Stimulated activated CD8-positive, alpha-beta memory T cell treated with anti-CD3 and anti-CD28 coated beads, Interleukin-12 subunit alpha, Interleukin-12 subunit beta, amount 100 ng/mL, for 24 hours (primary cell): Measurements from ENCODE around the gene ZNF774.
"Not testable (repeated sequence)": the region's sequence is repeated elsewhere in the genome, so short reads cannot be mapped to it uniquely, and the experiment has no call there.

Experiments used
- DNase-seq: peaks from one replicate; pipeline ENCODE4 v3.0.0-alpha.2; 2020; ENCODE audit errors: extremely low read depth

Gene ZNF774

DNA sequence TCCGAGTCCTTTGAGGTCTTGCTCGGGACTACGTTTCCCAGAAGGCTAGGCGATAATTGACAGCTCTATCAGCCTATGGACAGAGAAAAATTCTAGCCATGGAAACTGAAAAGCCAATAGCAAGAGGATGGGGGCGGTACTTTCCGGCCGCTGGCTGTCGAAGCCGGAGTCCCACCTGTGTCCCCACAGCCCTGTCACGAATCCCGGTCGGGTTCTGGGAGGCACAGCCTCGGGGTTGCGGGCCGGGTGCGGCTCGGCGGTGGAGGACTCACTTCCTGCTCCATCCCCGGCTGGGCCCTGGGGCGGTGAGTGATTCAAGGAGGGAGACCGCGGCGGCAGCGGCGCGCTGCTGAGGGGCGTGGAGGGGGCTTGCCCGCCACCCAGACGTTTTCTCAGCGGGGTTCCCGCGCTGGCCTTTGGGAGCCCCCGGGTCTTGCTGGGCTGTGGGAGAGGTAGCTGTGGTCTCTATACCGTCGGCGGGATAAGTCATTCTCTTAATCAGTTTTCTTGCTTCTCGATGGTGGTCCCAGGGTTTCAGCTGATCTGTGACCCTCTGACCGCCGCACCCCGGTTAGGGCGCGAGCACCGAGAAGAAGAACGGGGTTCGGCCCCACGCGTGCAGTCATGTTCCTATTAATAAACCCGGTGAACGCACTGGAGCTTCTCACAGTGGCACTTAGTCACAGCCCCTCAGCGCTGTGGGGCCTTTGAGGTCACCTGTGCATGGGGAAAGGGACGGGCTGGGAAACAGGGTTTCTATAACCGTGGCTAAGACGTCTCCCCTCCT is at the start of gene ZNF774:
Gene ZNF774, plus strand, starts transcription at position 178 of the 787 bp plus-strand sequence. CDS start 2,377 bp downstream, outside the sequence.
- DNase-seq, result peak; percentile 75

DNA sequence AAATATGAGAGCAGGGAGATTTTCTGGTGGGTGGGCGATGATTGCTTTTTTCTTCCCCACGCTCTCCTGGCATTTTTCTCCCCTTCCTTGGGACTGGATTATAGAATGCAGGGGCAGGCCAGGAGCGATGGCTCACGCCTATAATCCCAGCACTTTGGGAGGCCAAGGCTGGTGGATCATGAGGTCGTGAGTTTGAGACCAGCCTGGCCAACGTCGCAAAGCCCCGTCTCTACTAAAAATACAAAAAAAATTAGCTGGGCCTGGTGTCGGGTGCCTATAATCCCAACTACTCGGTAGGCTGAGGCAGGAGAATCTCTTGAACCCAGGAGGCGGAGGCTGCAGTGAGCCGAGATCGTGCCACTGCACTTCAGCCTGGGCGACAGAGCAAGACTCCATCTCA is 46.7 kb upstream of the ZNF774 start:
- DNase-seq, result not testable (repeated sequence)

DNA sequence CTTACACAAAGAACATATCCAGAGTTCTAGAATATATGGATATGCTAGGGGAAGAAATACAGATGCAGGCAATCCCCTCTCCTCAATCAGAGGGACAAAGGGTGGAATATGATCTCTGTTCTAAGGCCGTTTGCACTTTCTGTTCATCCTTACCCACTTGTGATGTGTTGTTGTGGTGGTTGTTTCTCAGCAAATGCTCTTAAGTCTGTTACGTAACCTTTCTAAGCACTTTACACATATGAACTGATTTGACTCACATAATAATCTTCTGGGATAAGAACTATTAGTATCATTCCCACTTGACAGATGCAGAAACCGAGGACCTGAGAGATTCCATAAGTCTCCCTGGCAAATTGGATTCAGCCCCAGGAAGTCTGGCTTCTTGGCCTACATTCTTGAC is 46.2 kb upstream of the ZNF774 start:
- no peak for DNase-seq

DNA sequence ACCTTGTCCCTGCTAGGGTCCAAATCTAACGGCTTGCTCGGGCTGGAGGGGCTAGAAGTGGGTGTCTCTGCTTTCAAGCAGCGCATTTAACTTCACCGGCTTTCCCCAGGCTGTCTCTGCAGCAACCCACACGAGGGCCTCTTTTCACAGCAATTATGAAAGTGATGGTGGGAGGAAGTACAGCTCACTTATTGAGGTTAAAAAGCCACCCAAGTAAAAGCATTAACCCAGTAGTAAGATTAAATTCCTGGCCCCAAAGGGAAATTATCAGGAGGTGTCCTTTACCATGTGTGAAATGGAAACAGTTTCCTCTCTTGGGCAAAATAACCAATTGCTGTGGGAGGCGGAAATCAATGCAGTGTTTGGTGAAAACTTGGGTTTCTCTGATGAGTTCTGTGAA is 45.5 kb upstream of the ZNF774 start:
- no peak for DNase-seq

DNA sequence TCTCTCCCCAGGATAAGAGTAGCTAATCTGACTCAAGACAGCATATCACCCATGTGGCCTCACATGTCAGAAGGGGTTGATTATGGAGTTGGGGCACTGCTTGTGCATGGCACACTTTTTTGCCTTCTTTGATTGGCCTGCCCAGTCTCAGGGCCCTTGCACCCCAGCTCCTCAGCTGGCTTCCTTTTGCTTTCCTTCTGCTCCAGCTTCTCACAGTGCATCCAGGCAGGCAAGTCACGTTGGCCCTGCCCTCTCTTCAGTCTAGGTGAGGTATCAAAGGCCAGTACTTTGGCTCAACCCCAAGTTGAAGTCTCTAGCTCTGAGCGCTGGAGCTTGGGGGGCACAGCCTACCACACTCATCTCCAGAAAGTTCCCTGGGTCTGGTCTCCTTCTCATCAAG is 44.4 kb upstream of the ZNF774 start:
- DNase-seq, result no peak

- DNase-seq, result no peak
These were observed 43.1 kb upstream of the ZNF774 start for GRCh38 chr15:90309020-90309419.

DNA sequence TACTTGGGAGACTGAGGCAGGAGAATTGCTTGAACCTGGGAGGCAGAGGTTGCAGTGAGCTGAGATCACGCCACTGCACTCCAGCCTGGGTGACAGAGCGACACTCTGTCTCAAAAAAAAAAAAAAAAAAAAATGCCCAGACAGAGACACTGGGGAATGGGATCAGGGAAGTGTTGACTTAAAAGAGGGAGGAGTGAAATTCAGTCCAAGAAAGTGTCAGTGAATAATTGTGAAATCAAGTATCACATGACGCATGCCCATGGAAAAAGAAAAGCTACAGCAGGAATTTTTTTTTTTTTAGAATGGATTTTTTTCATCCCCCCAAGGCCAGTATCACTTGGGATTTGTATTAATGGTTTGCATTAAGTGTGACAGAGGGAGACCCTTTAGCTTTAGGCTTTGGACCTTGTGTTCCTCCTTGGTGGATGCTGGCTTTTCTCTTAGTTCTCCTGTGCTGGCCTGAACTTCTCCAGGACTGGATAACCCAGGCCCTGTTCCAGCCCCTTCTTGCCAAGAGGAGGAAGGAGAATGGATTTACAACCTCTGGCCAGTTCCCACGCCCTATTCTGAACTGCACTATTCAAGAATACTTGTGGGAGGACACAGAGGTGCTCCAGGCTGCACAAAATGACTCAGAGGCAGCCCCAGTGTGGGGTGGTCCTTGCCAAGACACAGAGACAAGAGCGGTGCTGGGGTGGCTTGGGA is 36.7 kb upstream of the ZNF774 start:
- DNase-seq, result no peak

DNA sequence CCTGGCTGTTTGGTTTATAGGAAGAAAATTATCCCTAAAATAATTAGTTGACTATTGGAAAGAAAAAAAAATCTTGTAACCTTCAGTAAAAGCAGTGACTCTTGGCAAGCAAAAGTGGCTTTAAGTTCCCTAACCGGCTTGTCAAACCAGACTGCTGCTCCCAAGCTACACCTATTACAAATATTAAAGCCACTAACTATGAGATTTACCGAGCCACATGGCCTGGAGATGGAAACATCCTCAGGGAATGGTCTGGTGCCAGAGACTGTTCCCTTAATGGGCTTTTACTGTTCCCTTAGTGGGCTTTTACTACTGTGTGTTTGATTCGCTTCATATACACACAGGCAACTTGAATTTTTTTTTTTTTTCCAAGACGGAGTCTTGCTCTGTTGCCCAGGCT is 35.9 kb upstream of the ZNF774 start:
- no peak for DNase-seq

DNA sequence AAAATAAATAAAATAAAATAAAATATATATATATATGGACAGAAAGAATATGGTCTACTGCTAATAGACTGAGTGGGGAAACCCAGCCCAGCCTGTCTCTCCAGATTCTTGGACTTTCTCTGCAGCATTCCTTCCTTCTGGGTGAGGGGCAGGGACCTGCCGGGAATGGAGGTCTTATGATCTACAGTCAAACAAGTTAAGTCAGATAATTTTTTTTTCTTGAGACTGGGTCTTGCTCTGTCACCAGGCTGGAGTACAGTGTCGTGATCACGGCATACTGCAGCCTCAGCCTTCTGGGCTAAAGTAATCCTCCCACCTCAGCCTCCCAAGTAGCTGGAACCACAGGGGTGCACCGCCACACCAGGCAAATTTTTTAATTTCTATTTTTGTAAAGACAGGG is 33.5 kb upstream of the ZNF774 start:
- DNase-seq, result no peak

- DNase-seq, result no peak
These were observed 31.8 kb upstream of the ZNF774 start for GRCh38 chr15:90320062-90320884.

DNA sequence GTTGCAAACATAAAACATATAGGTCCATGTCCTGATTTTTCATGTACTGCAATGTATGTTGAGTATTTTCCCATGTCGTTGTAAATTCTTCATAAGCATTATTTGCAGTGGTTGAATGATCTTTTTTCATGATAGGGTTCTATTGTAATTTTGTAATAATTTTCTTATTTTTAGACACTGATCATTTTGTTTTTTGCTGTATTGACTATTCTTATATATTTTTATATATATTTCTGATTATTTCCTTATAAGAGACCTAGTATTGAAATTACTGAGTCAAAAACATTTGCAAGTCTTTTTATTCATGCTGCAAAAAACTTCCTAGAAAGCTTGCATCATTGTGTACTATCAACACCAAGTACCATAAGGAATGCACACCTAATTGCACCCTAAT is 31.2 kb upstream of the ZNF774 start:
- DNase-seq, result no peak

- no peak for DNase-seq
These were observed 29.5 kb upstream of the ZNF774 start for GRCh38 chr15:90322538-90322937.

GRCh38 chr15:90325726-90326125 is 26.4 kb upstream of the ZNF774 start:
- no peak for DNase-seq

- no peak for DNase-seq
These were observed 25.6 kb upstream of the ZNF774 start for GRCh38 chr15:90326441-90326840.

DNA sequence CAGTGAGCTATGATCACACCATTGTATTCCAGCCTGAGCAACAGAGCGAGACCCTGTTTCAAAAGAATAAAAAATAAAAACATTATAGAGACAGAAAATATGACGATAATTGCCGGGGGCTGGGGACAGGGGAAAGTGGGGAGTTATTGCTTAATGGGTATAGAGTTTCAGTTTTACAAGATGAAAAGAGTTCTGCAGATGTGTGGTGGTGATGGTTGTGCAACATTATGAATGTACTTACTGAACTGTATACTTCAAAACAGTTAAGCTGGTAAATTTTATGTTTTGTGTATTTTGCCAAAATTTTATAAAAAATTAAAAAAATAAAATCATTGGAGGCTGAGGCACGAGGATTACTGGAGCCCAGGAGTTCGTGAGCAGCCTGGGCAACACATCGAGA is 24.8 kb upstream of the ZNF774 start:
- DNase-seq, result no peak

GRCh38 chr15:90334304-90334731 is 17.8 kb upstream of the ZNF774 start:
- DNase-seq, result no peak

GRCh38 chr15:90336705-90337141 is 15.4 kb upstream of the ZNF774 start:
- no peak for DNase-seq

GRCh38 chr15:90337256-90337655 is 14.8 kb upstream of the ZNF774 start:
- no peak for DNase-seq

DNA sequence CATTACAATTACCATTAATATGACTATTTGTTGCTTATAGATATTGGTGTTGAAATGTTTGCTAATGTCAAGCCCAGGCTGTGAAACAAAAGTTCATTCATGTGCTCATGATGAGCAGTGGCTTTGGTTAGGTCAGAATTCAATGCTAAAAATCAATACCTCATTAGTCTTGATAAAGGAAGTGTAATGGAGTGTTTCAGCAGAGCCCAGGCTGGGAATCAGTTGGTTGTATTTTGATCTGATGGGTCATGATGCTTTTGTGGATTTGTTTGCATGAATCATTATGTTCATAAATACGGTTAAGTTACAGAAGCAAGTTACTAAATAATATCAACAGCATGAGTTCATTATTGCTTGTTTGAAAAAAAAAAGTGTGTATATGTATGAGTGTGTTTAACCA is 13.6 kb upstream of the ZNF774 start:
- DNase-seq, result no peak

DNA sequence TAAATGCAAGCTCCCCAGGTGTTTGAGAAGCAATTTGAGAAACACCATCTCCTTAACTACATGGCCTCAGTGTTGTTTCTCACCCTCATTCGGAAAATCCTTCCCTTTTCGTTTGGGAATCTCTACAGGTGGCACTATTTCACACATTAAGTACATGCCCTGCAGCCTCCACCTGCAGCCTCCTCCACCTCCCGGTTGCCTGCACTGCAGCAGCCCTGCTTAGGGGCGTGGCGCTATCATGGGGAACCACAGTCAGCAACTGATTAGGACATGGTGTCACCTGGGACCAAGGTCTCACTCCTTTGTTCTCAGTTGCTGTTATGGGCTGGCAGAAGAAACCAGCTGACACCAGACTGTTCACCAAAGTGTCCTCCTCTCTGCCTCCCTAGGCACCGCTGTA is 11.7 kb upstream of the ZNF774 start:
- DNase-seq, result no peak

DNA sequence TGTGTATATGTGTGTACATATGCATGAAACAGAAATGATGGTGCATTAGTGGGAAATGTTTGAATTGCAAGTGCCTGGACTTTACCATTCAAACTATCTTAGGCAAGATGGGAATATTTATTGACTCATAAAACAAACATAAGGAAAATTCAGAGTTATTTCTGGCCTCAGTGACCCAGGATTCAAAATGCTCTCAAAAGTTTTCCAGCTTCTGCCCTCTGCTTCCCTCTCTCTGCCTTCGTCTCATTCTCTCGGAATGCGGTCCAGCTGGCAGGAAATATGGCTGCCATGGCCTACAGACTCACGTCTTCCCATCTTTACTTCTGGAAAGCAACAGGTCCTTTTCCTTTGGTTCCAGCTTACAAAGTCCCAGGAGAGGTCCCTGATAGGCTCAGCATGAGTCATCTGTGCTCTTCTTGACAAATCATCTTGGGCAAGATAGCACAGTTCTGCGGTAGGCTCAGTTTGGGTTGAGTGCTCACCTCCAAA is 8.7 kb upstream of the ZNF774 start:
- DNase-seq, result no peak

- no peak for DNase-seq
These were observed 7.4 kb upstream of the ZNF774 start for GRCh38 chr15:90344662-90345061.
